Adrenal gland (tissue), 5 donors: Measurements from ENCODE around the gene DCUN1D2.

Source experiments
- CTCF ChIP-seq, 6 experiments: fragments of 450-650 bp in 4 of 6; fragments of 200-600 bp in 2 of 6; sonication (generic) in 1 of 6; IDR thresholded peaks; 1 replicate in 5 of 6; 2 replicates in 1 of 6; pipeline versions ENCODE4 v1.5.1 to v1.8.0; 2016 to 2021; ENCODE audit warnings: antibody characterized with exemption in 6 of 6, mild to moderate bottlenecking in 2 of 6, moderate library complexity in 1 of 6
- POLR2A ChIP-seq, 2 donors: fragments of 450-650 bp; IDR thresholded peaks; one replicate each; pipeline ENCODE4 v1.6.1; 2017; ENCODE audit warnings: antibody characterized with exemption in 2 of 2, mild to moderate bottlenecking in 2 of 2, moderate library complexity in 1 of 2
- donor health status: DM: no; HTN: no; CAD: no.

DNA sequence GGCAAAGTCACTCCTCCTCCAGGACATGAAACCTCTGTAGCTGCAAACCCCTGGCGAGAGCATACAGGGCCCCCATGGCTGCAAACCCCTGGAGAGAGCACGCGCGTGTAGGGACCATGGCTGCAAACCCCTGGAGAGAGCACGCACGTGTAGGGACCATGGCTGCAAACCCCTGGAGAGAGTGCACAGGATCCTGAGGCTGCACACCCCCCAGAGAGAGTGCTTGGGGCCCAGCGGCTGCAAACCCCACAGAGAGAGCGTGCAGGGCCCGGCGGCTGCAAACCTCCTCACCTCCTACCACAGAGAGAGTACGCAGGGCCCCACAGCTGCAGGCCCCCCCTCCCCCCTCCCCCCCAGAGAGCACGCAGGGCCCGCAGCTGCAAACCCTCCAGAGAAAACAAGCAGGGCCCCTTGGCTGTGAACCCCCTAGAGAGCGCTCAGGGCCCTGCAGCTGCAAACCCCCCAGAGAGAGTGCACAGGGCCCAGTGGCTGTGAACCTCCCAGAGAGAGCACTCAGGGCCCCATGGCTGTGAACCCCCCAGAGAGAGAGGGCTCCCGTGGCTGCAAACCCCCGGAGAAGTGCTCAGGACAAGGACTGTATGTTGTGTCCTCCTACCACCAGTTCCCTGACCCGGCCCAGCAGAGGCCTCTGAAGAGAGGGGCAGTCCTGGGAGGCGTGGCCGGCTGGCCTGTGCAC, 44.6 kb downstream of the DCUN1D2 start:
- TF ChIP-seq POLR2A (IDR thresholded peaks at IDR 0.05), result no peak
- TF ChIP-seq CTCF (IDR thresholded peaks at IDR 0.05), result no peak
